PC-3 (cell line): ENCODE results near the gene EREG. TPM values are rescaled to one million over a fixed set of nuclear protein-coding genes. Genes with fewer than 3 reads are reported as not detected.
A peak's percentile ranks its signal among the peaks of the same experiment; 100 is the strongest.

Experiments
- ATAC-seq: fragments of 200-7000 bp; cut with Tn5 transposase; 2 replicates; pipeline ENCODE4 v1.9.1; 2020; ENCODE audit warnings: mild to moderate bottlenecking, moderate library complexity
- BruUV-seq: library from RNA; stranded (reverse); fragments of 400-500 nt; replicated peaks from 2 replicates; lab custom pipeline; 2021; lab: Mats Ljungman, UMichigan
- CTCF ChIA-PET: fragments of 300-600 bp; sonication (Branson Sonifier 250); formaldehyde crosslinking; loops from one replicate; lab custom pipeline; 2022; ENCODE audit warnings: antibody characterized with exemption; lab: Charles Lee
- POLR2A ChIA-PET: fragments of 300-600 bp; sonication (Branson Sonifier 250); formaldehyde crosslinking; loops from one replicate; lab custom pipeline; 2022; ENCODE audit warnings: antibody characterized with exemption; ENCODE audit not compliant: unreplicated experiment; lab: Charles Lee
- DNase-seq: peaks from one replicate; pipeline ENCODE4 v3.0.0-alpha.2; 2015
- H2AFZ ChIP-seq: fragments of 300-600 bp; sonication (generic); 2 replicates; pipeline ENCODE4 v1.6.0; 2016; ENCODE audit warnings: antibody characterized with exemption, low read length
- H3F3A ChIP-seq: fragments of 300-600 bp; sonication (generic); one replicate; pipeline ENCODE4 v1.6.0; 2017; ENCODE audit warnings: antibody characterized with exemption, low read length, control low read depth, mild to moderate bottlenecking; ENCODE audit not compliant: unreplicated experiment
- H3K27ac ChIP-seq: fragments of 300-600 bp; sonication (generic); 2 replicates; pipeline ENCODE4 v1.5.1; 2016; ENCODE audit warnings: mild to moderate bottlenecking, low read length
- H3K27me3 ChIP-seq: fragments of 300-600 bp; sonication (generic); 2 replicates; pipeline ENCODE4 v1.6.1; 2016; ENCODE audit warnings: low read length, mixed read lengths
- H3K36me3 ChIP-seq: fragments of 300-600 bp; sonication (generic); 2 replicates; pipeline ENCODE4 v1.6.1; 2016; ENCODE audit warnings: low read depth, mixed run types, low read length, mixed read lengths
- H3K4me1 ChIP-seq: fragments of 300-600 bp; sonication (generic); 2 replicates; pipeline ENCODE4 v1.5.1; 2016; ENCODE audit warnings: low read length; ENCODE audit not compliant: insufficient read depth
- H3K4me2 ChIP-seq: fragments of 300-600 bp; sonication (generic); 2 replicates; pipeline ENCODE4 v1.6.0; 2016; ENCODE audit warnings: low read length
- H3K4me3 ChIP-seq: fragments of 300-600 bp; sonication (generic); 2 replicates; pipeline ENCODE4 v1.5.1; 2016; ENCODE audit warnings: mild to moderate bottlenecking, low read length, mixed read lengths
- H3K79me2 ChIP-seq: fragments of 300-600 bp; sonication (generic); 2 replicates; pipeline ENCODE4 v1.6.1; 2017; ENCODE audit warnings: low read length, mixed read lengths
- H3K9ac ChIP-seq: fragments of 300-600 bp; sonication (generic); 2 replicates; pipeline ENCODE4 v1.6.0; 2016; ENCODE audit warnings: mild to moderate bottlenecking, low read length
- H3K9me2 ChIP-seq: fragments of 300-600 bp; sonication (generic); replicated peaks from 2 replicates; pipeline ENCODE4 v1.6.1; 2016; ENCODE audit warnings: mixed run types, low read length, mixed read lengths
- H3K9me3 ChIP-seq: fragments of 300-600 bp; sonication (generic); 2 replicates; pipeline ENCODE4 v1.6.1; 2016; ENCODE audit warnings: low read length, mixed read lengths
- H4K20me1 ChIP-seq: fragments of 300-600 bp; sonication (generic); 2 replicates; pipeline ENCODE4 v1.6.1; 2016; ENCODE audit warnings: low read length, mixed read lengths
- CTCF ChIP-seq: fragments of 300-600 bp; sonication (generic); conservative IDR thresholded peaks from 2 replicates; pipeline ENCODE4 v1.5.1; 2017; ENCODE audit warnings: antibody characterized with exemption, low read depth, mild to moderate bottlenecking, low read length
- EZH2 ChIP-seq: fragments of 300-600 bp; sonication (generic); IDR thresholded peaks from one replicate; pipeline ENCODE4 v1.6.1; 2017; ENCODE audit warnings: antibody characterized with exemption, mild to moderate bottlenecking, low read length; ENCODE audit not compliant: unreplicated experiment
- EZH2phosphoT487 ChIP-seq: fragments of 300-600 bp; sonication (generic); IDR thresholded peaks from 2 replicates; pipeline ENCODE4 v1.6.1; 2018; ENCODE audit warnings: mild to moderate bottlenecking, antibody characterized with exemption, low read length, borderline replicate concordance
- intact Hi-C: fragments of 100-400 bp; cut with micrococcal nuclease; formaldehyde crosslinking; loops from 2 replicates; pipeline ENCODE4 v1.9.0; 2023
- total RNA-seq: library from RNA; depleted of rRNA; stranded (reverse); fragments of >200 nt; gene quantifications from 2 replicates; pipeline ENCODE4 v1.2.3, GENCODE V29; 2014

Gene EREG
- total RNA-seq, 1 experiment from 2014 or later, result 2.2 TPM

GRCh38 chr4:74389494-74389893 is 24.5 kb downstream of the EREG start:
- Histone ChIP-seq H3K9ac (no peak overlapping the region), H3K27me3 (no peaks in the 10 kb centered on the region), H4K20me1 (no peaks in the 10 kb centered on the region), H3F3A (peaks cover 3% of the 10 kb centered on the region), H3K27ac (no peak overlapping the region), H3K9me3 (no peaks in the 10 kb centered on the region), H3K36me3 (no peaks in the 10 kb centered on the region), H3K9me2 (no peaks in the 10 kb centered on the region), H2AFZ (no peak overlapping the region), H3K4me3 (no peak overlapping the region), H3K4me1 (peaks cover 4% of the 10 kb centered on the region), H3K4me2 (no peak overlapping the region), H3K79me2 (no peaks in the 10 kb centered on the region)
- no TSS peak for BruUV-seq
- DNase-seq (no peak), ATAC-seq (no peak)
- POLR2A ChIA-PET, result no interaction called here
- intact Hi-C loops, result no loop called here
- CTCF ChIA-PET, result no interaction called here
- no peak for TF ChIP-seq CTCF
- TF ChIP-seq EZH2phosphoT487, result no peak
- TF ChIP-seq EZH2, result no peak

GRCh38 chr4:74390677-74391076 is 25.7 kb downstream of the EREG start:
- peaks cover 4% of the 10 kb centered on the region for H3F3A ChIP-seq
- H3K4me2 ChIP-seq, result no peak overlapping the region
- no peaks in the 10 kb centered on the region for H4K20me1 ChIP-seq
- no peak for DNase-seq
- no peak for ATAC-seq
- no peaks in the 10 kb centered on the region for H3K27me3 ChIP-seq
- H3K4me1 ChIP-seq, result peaks cover 14% of the 10 kb centered on the region
- H3K9ac ChIP-seq, result no peak overlapping the region
- POLR2A ChIA-PET, result no interaction called here
- no peak overlapping the region for H3K4me3 ChIP-seq
- H3K9me3 ChIP-seq, result no peaks in the 10 kb centered on the region
- no peak overlapping the region for H3K27ac ChIP-seq
- H3K79me2 ChIP-seq, result no peaks in the 10 kb centered on the region
- no TSS peak for BruUV-seq
- CTCF ChIA-PET, result no interaction called here
- intact Hi-C loops, result no loop called here
- TF ChIP-seq EZH2, result no peak
- no peak for TF ChIP-seq EZH2phosphoT487
- TF ChIP-seq CTCF, result no peak
- no peak overlapping the region for H2AFZ ChIP-seq
- H3K36me3 ChIP-seq, result no peaks in the 10 kb centered on the region
- H3K9me2 ChIP-seq, result no peaks in the 10 kb centered on the region

GRCh38 chr4:74391346-74391745 is 26.4 kb downstream of the EREG start:
- no peak overlapping the region for H3K4me2 ChIP-seq
- ATAC-seq (no peak), DNase-seq (no peak)
- no peaks in the 10 kb centered on the region for H3K36me3 ChIP-seq
- intact Hi-C loops, result no loop called here
- H3K9me2 ChIP-seq, result no peaks in the 10 kb centered on the region
- POLR2A ChIA-PET, result no interaction called here
- peaks cover 18% of the 10 kb centered on the region for H3K4me1 ChIP-seq
- no TSS peak for BruUV-seq
- CTCF ChIA-PET, result no interaction called here
- no peak overlapping the region for H3K4me3 ChIP-seq
- H3F3A ChIP-seq, result peaks cover 4% of the 10 kb centered on the region
- H3K9ac ChIP-seq, result no peak overlapping the region
- peak overlapping the region; percentile 14; the same call in 1 of the 2 replicates for H3K27ac ChIP-seq
- H3K79me2 ChIP-seq, result no peaks in the 10 kb centered on the region
- H2AFZ ChIP-seq, result no peak overlapping the region
- no peaks in the 10 kb centered on the region for H3K9me3 ChIP-seq
- no peak for TF ChIP-seq EZH2phosphoT487
- TF ChIP-seq EZH2, result no peak
- TF ChIP-seq CTCF, result no peak
- no peaks in the 10 kb centered on the region for H3K27me3 ChIP-seq
- no peaks in the 10 kb centered on the region for H4K20me1 ChIP-seq
